Activated CD4-positive, alpha-beta T cell treated with anti-CD3 and anti-CD28 coated beads for 24 hours (primary cell): ENCODE results near the gene GALNT2.

ENCODE experiments used
- DNase-seq, 2 donors: peaks; one replicate each; pipeline ENCODE4 v3.0.0-alpha.2; 2020; ENCODE audit warnings: low read depth in 2 of 2

Gene GALNT2

GRCh38 chr1:230128569-230129285, 61.7 kb downstream of the GALNT2 start:
- no peak for DNase-seq

GRCh38 chr1:230129341-230129740, 62.3 kb downstream of the GALNT2 start:
- no peak for DNase-seq

- no peak for DNase-seq
Observed at GRCh38 chr1:230130172-230130944, 63.3 kb downstream of the GALNT2 start.

- no peak for DNase-seq
Observed at GRCh38 chr1:230131457-230131856, 64.4 kb downstream of the GALNT2 start.

- DNase-seq: no peak
Observed at GRCh38 chr1:230132758-230133157, 65.7 kb downstream of the GALNT2 start.

- DNase-seq: no peak
Observed at GRCh38 chr1:230135726-230136125, 68.7 kb downstream of the GALNT2 start.

- DNase-seq: no peak
Observed at GRCh38 chr1:230136453-230137336, 69.7 kb downstream of the GALNT2 start.

GRCh38 chr1:230137337-230137815, 70.3 kb downstream of the GALNT2 start:
- DNase-seq: no peak

GRCh38 chr1:230138561-230139239, 71.7 kb downstream of the GALNT2 start:
- DNase-seq: no peak

GRCh38 chr1:230139315-230139714, 72.3 kb downstream of the GALNT2 start:
- DNase-seq: no peak

GRCh38 chr1:230139741-230140140, 72.7 kb downstream of the GALNT2 start:
- no peak for DNase-seq

- DNase-seq: no peak
Observed at GRCh38 chr1:230140221-230141020, 73.4 kb downstream of the GALNT2 start.

GRCh38 chr1:230141021-230141648, 74.1 kb downstream of the GALNT2 start:
- no peak for DNase-seq

GRCh38 chr1:230141797-230142607, 75.0 kb downstream of the GALNT2 start:
- DNase-seq: no peak

- no peak for DNase-seq
Observed at GRCh38 chr1:230142608-230143210, 75.7 kb downstream of the GALNT2 start.

- DNase-seq: no peak
Observed at GRCh38 chr1:230143534-230143933, 76.5 kb downstream of the GALNT2 start.

- DNase-seq: no peak
Observed at GRCh38 chr1:230144010-230144614, 77.1 kb downstream of the GALNT2 start.

GRCh38 chr1:230144758-230145504, 77.9 kb downstream of the GALNT2 start:
- no peak for DNase-seq
